Common myeloid progenitor, CD34-positive (primary cell): ENCODE data around the gene NFIB.

Experiments
- CTCF ChIA-PET: fragments of 350-600 bp; sonication (Branson Sonifier 250); formaldehyde crosslinking; loops from one replicate; lab custom pipeline; 2021; ENCODE audit warnings: antibody characterized with exemption; lab: Charles Lee
- POLR2A ChIA-PET: fragments of 350-600 bp; sonication (Branson Sonifier 250); formaldehyde crosslinking; loops from one replicate; lab custom pipeline; 2021; ENCODE audit warnings: antibody characterized with exemption; lab: Charles Lee
- DNase-seq, 3 donors: peaks; one replicate each; pipeline versions ENCODE4 v3.0.0 to v3.0.0-alpha.2; 2013
- H3K27ac ChIP-seq, 2 experiments: 1 replicate in 1 of 2; 2 replicates in 1 of 2; pipeline ENCODE4 v1.7.0; 2013; ENCODE audit warnings: inconsistent platforms in 2 of 2, low read length in 2 of 2, mild to moderate bottlenecking in 2 of 2, low read depth in 1 of 2, moderate library complexity in 1 of 2; ENCODE audit not compliant: severe bottlenecking in 2 of 2, insufficient read depth in 1 of 2, poor library complexity in 1 of 2
- H3K27me3 ChIP-seq, 5 experiments: replicated peaks in 2 of 5; 1 replicate in 3 of 5; 2 replicates in 2 of 5; pipeline versions ENCODE4 v1.6.1 to v1.7.0; 2013; ENCODE audit warnings: low read length in 4 of 5, mild to moderate bottlenecking in 2 of 5, moderate library complexity in 2 of 5, inconsistent platforms in 1 of 5; ENCODE audit not compliant: insufficient read depth in 5 of 5, control insufficient read depth in 4 of 5
- H3K36me3 ChIP-seq, 4 experiments: 1 replicate in 2 of 4; 2 replicates in 2 of 4; pipeline versions ENCODE4 v1.6.1 to v1.7.0; 2013; ENCODE audit warnings: low read length in 3 of 4, control low read depth in 1 of 4, mild to moderate bottlenecking in 1 of 4; ENCODE audit not compliant: control insufficient read depth in 4 of 4, insufficient read depth in 4 of 4
- H3K4me1 ChIP-seq, 4 experiments: 1 replicate in 3 of 4; 2 replicates in 1 of 4; pipeline versions ENCODE4 v1.6.1 to v1.7.1; 2013; ENCODE audit warnings: low read length in 3 of 4, mild to moderate bottlenecking in 3 of 4, control low read depth in 1 of 4, inconsistent platforms in 1 of 4, moderate library complexity in 1 of 4; ENCODE audit not compliant: control insufficient read depth in 4 of 4, insufficient read depth in 4 of 4; ENCODE audit errors: control extremely low read depth in 1 of 4
- H3K4me3 ChIP-seq, 7 experiments: 1 replicate in 4 of 7; 2 replicates in 3 of 7; pipeline versions ENCODE4 v1.5.1 to v1.7.0; 2013; ENCODE audit warnings: mild to moderate bottlenecking in 7 of 7, low read length in 6 of 7, moderate library complexity in 6 of 7, inconsistent platforms in 2 of 7, low read depth in 2 of 7, control low read depth in 1 of 7; ENCODE audit not compliant: insufficient read depth in 4 of 7, control insufficient read depth in 1 of 7; ENCODE audit errors: extremely low read depth in 1 of 7
- H3K9me3 ChIP-seq, 5 experiments: 1 replicate in 4 of 5; 2 replicates in 1 of 5; pipeline versions ENCODE4 v1.6.1 to v1.7.1; 2013; ENCODE audit warnings: low read length in 4 of 5, mild to moderate bottlenecking in 2 of 5, inconsistent platforms in 1 of 5, low read depth in 1 of 5, moderate library complexity in 1 of 5; ENCODE audit not compliant: control insufficient read depth in 4 of 5, insufficient read depth in 2 of 5; ENCODE audit errors: control extremely low read depth in 1 of 5
- WGBS: methylation state at CpG from one replicate; pipeline ENCODE4 v1.1.5; 2013; ENCODE audit not compliant: insufficient coverage; 5-methylcytosine and 5-hydroxymethylcytosine counted together

NFIB gene

GRCh38 chr9:14311171-14311949, 2.6 kb downstream of the NFIB start:
- CTCF ChIA-PET: interaction anchor here (1.3 kb wide), 1 partner anchor 12 kb away, joined by 3 read pairs; no protein-coding TSS in a partner anchor
- H3K4me3 ChIP-seq: no peak overlapping the region
- WGBS: no CpG with 5 or more reads among the region's 2 CpGs

GRCh38 chr9:14310311-14310710, 3.6 kb downstream of the NFIB start:
- 80% methylated on average over 1 of the region's 2 CpGs for WGBS
- peaks cover 0 to 18% (median 17%) of the 10 kb centered on the region in 4 experiments for H3K4me1 ChIP-seq
- H3K27ac ChIP-seq: no peak overlapping the region
- H3K36me3 ChIP-seq: no peaks in the 10 kb centered on the region
- CTCF ChIA-PET: no interaction called here
- no peak for DNase-seq
- POLR2A ChIA-PET: no interaction called here
- H3K4me3 ChIP-seq: no peak overlapping the region
- no peaks in the 10 kb centered on the region for H3K9me3 ChIP-seq
- H3K27me3 ChIP-seq: peaks cover 10 to 81% (median 35%) of the 10 kb centered on the region in 5 experiments

More at GRCh38 chr9:14311171-14311949, 2.6 kb downstream of the NFIB start:
- peaks cover 0 to 25% (median 21%) of the 10 kb centered on the region in 4 experiments for H3K4me1 ChIP-seq
- H3K27ac ChIP-seq: no peak overlapping the region
- H3K9me3 ChIP-seq: no peaks in the 10 kb centered on the region
- H3K27me3 ChIP-seq: peaks cover 13 to 87% (median 42%) of the 10 kb centered on the region in 5 experiments
- no peak for DNase-seq
- H3K36me3 ChIP-seq: no peaks in the 10 kb centered on the region
- POLR2A ChIA-PET: no interaction called here

GRCh38 chr9:14309403-14309802, 4.5 kb downstream of the NFIB start:
- peak in 2 of 3 donors; percentile 28 to 36 for DNase-seq
- Histone ChIP-seq H3K36me3 (no peaks in the 10 kb centered on the region), H3K4me1 (peaks cover 0 to 12% (median 8%) of the 10 kb centered on the region in 4 experiments), H3K9me3 (no peaks in the 10 kb centered on the region), H3K4me3 (no peak overlapping the region), H3K27ac (no peak overlapping the region), H3K27me3 (peaks cover 10 to 82% (median 38%) of the 10 kb centered on the region in 5 experiments)
- 51% methylated on average over 2 of the region's 2 CpGs for WGBS
- ChIA-PET POLR2A (no interaction called here), CTCF (interaction anchor here (0.9 kb wide), 1 partner anchor 43 kb away, joined by 3 read pairs; no protein-coding TSS in a partner anchor)

GRCh38 chr9:14308853-14309145, 5.1 kb downstream of the NFIB start:
- ChIA-PET CTCF (interaction anchor here (0.9 kb wide), 1 partner anchor 44 kb away, joined by 3 read pairs; no protein-coding TSS in a partner anchor), POLR2A (no interaction called here)
- Histone ChIP-seq H3K36me3 (no peaks in the 10 kb centered on the region), H3K9me3 (no peaks in the 10 kb centered on the region), H3K4me3 (no peak overlapping the region), H3K27me3 (peaks cover 10 to 86% (median 42%) of the 10 kb centered on the region in 5 experiments), H3K27ac (no peak overlapping the region), H3K4me1 (peaks cover 0 to 10% (median 6%) of the 10 kb centered on the region in 4 experiments)
- 92% methylated on average over 3 of the region's 6 CpGs for WGBS
- no peak for DNase-seq

- no peak for DNase-seq
- Histone ChIP-seq H3K4me3 (no peak overlapping the region), H3K4me1 (peaks cover 0 to 5% (median under 1%) of the 10 kb centered on the region in 4 experiments), H3K9me3 (peaks cover 0 to 2% (median 0%) of the 10 kb centered on the region in 5 experiments), H3K27me3 (peaks cover 10 to 85% (median 44%) of the 10 kb centered on the region in 5 experiments), H3K27ac (no peak overlapping the region), H3K36me3 (no peaks in the 10 kb centered on the region)
- WGBS: 99% methylated on average over 8 of the region's 9 CpGs
- ChIA-PET CTCF (interaction anchor here (0.5 kb wide), 1 partner anchor 19 kb away, joined by 3 read pairs; no protein-coding TSS in a partner anchor), POLR2A (no interaction called here)
Measured at GRCh38 chr9:14307989-14308852, 5.7 kb downstream of the NFIB start.

GRCh38 chr9:14306672-14307660, 7.0 kb downstream of the NFIB start:
- Histone ChIP-seq H3K27ac (no peak overlapping the region), H3K27me3 (peaks cover 2 to 77% (median 39%) of the 10 kb centered on the region in 5 experiments), H3K36me3 (no peaks in the 10 kb centered on the region), H3K4me1 (no peaks in the 10 kb centered on the region), H3K9me3 (peaks cover 0 to 2% (median 0%) of the 10 kb centered on the region in 5 experiments), H3K4me3 (no peak overlapping the region)
- ChIA-PET CTCF (no interaction called here), POLR2A (no interaction called here)
- DNase-seq: no peak
- 98% methylated on average over 21 of the region's 26 CpGs for WGBS
